GM19397 (cell line): Measurements from ENCODE around the gene XYLT1.
A peak's percentile ranks its signal among the peaks of the same experiment; 100 is the strongest.
"Not testable (repeated sequence)": the region's sequence is repeated elsewhere in the genome, so short reads cannot be mapped to it uniquely, and the experiment has no call there.

Experiments used
- ATAC-seq: cut with Tn5 transposase; IDR thresholded peaks from one replicate; pipeline ENCODE4 v1.9.1; 2021; ENCODE audit warnings: mild to moderate bottlenecking, moderate library complexity; ENCODE audit not compliant: unreplicated experiment

Gene XYLT1

GRCh38 chr16:17432901-17433576 is 37.7 kb downstream of the XYLT1 start:
- no peak for ATAC-seq

GRCh38 chr16:17431968-17432625 is 38.7 kb downstream of the XYLT1 start:
- ATAC-seq: no peak

GRCh38 chr16:17431012-17431411 is 39.7 kb downstream of the XYLT1 start:
- no peak for ATAC-seq

- ATAC-seq: no peak
Observed at GRCh38 chr16:17426451-17426850, 44.3 kb downstream of the XYLT1 start.

GRCh38 chr16:17424771-17425170 is 46.0 kb downstream of the XYLT1 start:
- ATAC-seq: no peak

- no peak for ATAC-seq
Observed at GRCh38 chr16:17423221-17423620, 47.5 kb downstream of the XYLT1 start.

GRCh38 chr16:17420816-17421215 is 49.9 kb downstream of the XYLT1 start:
- ATAC-seq: no peak

GRCh38 chr16:17419266-17419665 is 51.5 kb downstream of the XYLT1 start:
- ATAC-seq: no peak

- no peak for ATAC-seq
Observed at GRCh38 chr16:17417740-17418139, 53.0 kb downstream of the XYLT1 start.

GRCh38 chr16:17416461-17417311 is 54.1 kb downstream of the XYLT1 start:
- ATAC-seq: peak; percentile 95

- no peak for ATAC-seq
Observed at GRCh38 chr16:17414916-17415315, 55.8 kb downstream of the XYLT1 start.

- ATAC-seq: no peak
Observed at GRCh38 chr16:17414421-17414820, 56.3 kb downstream of the XYLT1 start.

GRCh38 chr16:17413508-17413907 is 57.3 kb downstream of the XYLT1 start:
- ATAC-seq: no peak

GRCh38 chr16:17412791-17413190 is 58.0 kb downstream of the XYLT1 start:
- no peak for ATAC-seq

GRCh38 chr16:17412221-17412620 is 58.5 kb downstream of the XYLT1 start:
- no peak for ATAC-seq

- no peak for ATAC-seq
Observed at GRCh38 chr16:17411263-17411662, 59.5 kb downstream of the XYLT1 start.

GRCh38 chr16:17410316-17410715 is 60.4 kb downstream of the XYLT1 start:
- not testable (repeated sequence) for ATAC-seq

- ATAC-seq: no peak
Observed at GRCh38 chr16:17409894-17410293, 60.9 kb downstream of the XYLT1 start.

- no peak for ATAC-seq
Observed at GRCh38 chr16:17408955-17409441, 61.8 kb downstream of the XYLT1 start.

GRCh38 chr16:17408296-17408695 is 62.5 kb downstream of the XYLT1 start:
- ATAC-seq: no peak

GRCh38 chr16:17407321-17407720 is 63.4 kb downstream of the XYLT1 start:
- no peak for ATAC-seq
